Loucy (cell line): ENCODE measurements around the gene ULK3.

Source experiments
- EZH2phosphoT487 ChIP-seq: fragments of 200-600 bp; IDR thresholded peaks from 2 replicates; pipeline ENCODE4 v1.6.1; 2018; ENCODE audit warnings: antibody characterized with exemption, mild to moderate bottlenecking, moderate library complexity, borderline replicate concordance
- TF ChIP-seq, protein P1 (sequence below): fragments of 200-600 bp; sonication (generic); conservative IDR thresholded peaks from 2 replicates; pipeline ENCODE4 v1.5.1; 2014; ENCODE audit warnings: mild to moderate bottlenecking, antibody characterized with exemption, low read length

DNA sequence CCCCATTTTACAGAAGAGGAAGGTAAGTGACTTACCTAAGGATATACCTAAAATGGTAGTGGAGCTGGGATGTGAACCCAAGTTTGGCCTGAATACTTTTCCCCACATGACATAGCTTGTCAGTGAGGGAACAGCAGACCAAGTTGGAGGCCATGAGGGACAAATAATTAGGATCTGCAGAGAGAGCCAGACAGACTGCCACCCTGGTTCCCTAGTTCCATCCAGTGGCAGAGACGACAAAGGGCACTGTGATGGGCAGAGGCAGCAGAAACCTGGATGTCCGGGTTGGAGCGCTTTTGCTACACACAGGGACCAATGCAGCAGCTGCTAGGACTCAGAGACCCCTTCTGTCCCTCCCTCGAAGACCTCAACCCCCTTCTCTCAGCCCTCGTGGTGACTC lies 15.3 kb downstream of the ULK3 start:
- TF ChIP-seq, protein P1, sequence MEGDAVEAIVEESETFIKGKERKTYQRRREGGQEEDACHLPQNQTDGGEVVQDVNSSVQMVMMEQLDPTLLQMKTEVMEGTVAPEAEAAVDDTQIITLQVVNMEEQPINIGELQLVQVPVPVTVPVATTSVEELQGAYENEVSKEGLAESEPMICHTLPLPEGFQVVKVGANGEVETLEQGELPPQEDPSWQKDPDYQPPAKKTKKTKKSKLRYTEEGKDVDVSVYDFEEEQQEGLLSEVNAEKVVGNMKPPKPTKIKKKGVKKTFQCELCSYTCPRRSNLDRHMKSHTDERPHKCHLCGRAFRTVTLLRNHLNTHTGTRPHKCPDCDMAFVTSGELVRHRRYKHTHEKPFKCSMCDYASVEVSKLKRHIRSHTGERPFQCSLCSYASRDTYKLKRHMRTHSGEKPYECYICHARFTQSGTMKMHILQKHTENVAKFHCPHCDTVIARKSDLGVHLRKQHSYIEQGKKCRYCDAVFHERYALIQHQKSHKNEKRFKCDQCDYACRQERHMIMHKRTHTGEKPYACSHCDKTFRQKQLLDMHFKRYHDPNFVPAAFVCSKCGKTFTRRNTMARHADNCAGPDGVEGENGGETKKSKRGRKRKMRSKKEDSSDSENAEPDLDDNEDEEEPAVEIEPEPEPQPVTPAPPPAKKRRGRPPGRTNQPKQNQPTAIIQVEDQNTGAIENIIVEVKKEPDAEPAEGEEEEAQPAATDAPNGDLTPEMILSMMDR, result no peak
- no peak for TF ChIP-seq EZH2phosphoT487
